HAP-1 (cell line): ENCODE measurements around the gene SPDYE4.

Source experiments
- DNase-seq, 2 experiments: peaks; one replicate each; pipeline ENCODE4 v3.0.0-alpha.2; 2016 to 2020; ENCODE audit warnings: low spot score in 2 of 2
- H3K27me3 ChIP-seq: fragments of 250-450 bp; sonication (Bioruptor Pico); 2 replicates; pipeline ENCODE4 v1.5.1; 2020; ENCODE audit warnings: low read depth, mild to moderate bottlenecking, moderate library complexity
- H3K36me3 ChIP-seq: fragments of 250-450 bp; sonication (Bioruptor Pico); replicated peaks from 2 replicates; pipeline ENCODE4 v1.5.1; 2020; ENCODE audit warnings: mild to moderate bottlenecking
- H3K4me1 ChIP-seq: fragments of 250-450 bp; sonication (Bioruptor Pico); 2 replicates; pipeline ENCODE4 v1.5.1; 2020; ENCODE audit warnings: mild to moderate bottlenecking
- H3K4me3 ChIP-seq: fragments of 250-450 bp; sonication (Bioruptor Pico); 2 replicates; pipeline ENCODE4 v1.5.1; 2020; ENCODE audit warnings: mild to moderate bottlenecking, moderate library complexity
- H3K9me3 ChIP-seq: fragments of 250-450 bp; sonication (Bioruptor Pico); 2 replicates; pipeline ENCODE4 v1.5.1; 2020; ENCODE audit warnings: mild to moderate bottlenecking, moderate library complexity
- in situ Hi-C: fragments of 300-500 bp; cut with MboI; formaldehyde crosslinking; loops from 3 replicates; pipeline ENCODE4 v1.14.3; 2020; ENCODE audit warnings: low sequenced_read_pairs, inconsistent platforms, mixed read lengths

The SPDYE4 gene

GRCh38 chr17:8757189-8757588, 1.2 kb downstream of the SPDYE4 start:
- H3K27me3 ChIP-seq = peaks cover 17% of the 10 kb centered on the region; the same call in 1 of the 2 replicates
- in situ Hi-C loops = no loop called here

DNA sequence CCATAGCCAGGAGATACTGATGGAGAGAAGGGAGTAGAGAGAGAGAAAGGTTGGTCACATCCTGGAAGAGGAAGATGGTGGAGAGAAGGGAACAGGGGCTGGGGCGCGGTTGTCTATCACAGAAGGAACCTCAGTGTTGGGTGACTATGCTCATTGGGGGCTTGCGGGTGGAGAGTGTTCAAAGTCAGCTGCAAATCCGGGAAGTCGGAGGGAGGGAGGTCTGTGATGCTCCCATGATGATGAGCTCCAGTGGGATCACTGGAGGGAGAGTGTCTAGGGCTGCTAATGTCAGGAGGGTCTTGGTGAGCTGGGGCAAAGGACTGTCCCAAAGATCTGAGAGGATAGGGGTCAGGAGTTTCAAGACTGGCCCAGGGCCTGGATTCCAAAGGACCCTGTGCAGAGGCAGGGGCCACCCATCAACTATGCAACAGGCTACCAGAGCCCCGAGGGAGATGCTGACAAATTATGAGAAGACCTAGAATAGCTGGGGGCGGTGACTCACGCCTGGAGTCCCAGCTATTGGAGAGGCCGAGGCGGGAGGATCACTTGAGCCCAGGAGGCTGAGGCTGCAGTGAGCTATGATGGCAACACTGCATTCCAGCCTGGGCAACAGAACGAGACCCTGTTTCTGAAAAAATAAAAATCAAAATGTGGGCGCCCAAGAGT, 2.6 kb downstream of the SPDYE4 start:
- Histone ChIP-seq H3K4me3 (no peak overlapping the region), H3K27me3 (peaks cover 27% of the 10 kb centered on the region; the same call in 1 of the 2 replicates), H3K9me3 (no peaks in the 10 kb centered on the region), H3K4me1 (no peaks in the 10 kb centered on the region), H3K36me3 (no peaks in the 10 kb centered on the region)
- DNase-seq = no peak
- in situ Hi-C loops = no loop called here

More at GRCh38 chr17:8757189-8757588, 1.2 kb downstream of the SPDYE4 start:
- Histone ChIP-seq H3K36me3 (no peaks in the 10 kb centered on the region), H3K4me1 (no peaks in the 10 kb centered on the region), H3K9me3 (no peaks in the 10 kb centered on the region), H3K4me3 (no peak overlapping the region)
- DNase-seq = no peak

- Histone ChIP-seq H3K36me3 (no peaks in the 10 kb centered on the region), H3K9me3 (no peaks in the 10 kb centered on the region), H3K4me3 (no peak overlapping the region), H3K4me1 (no peaks in the 10 kb centered on the region), H3K27me3 (peaks cover 26% of the 10 kb centered on the region; the same call in 1 of the 2 replicates)
- no peak for DNase-seq
- in situ Hi-C loops = no loop called here
Observed at GRCh38 chr17:8754890-8755289, 3.5 kb downstream of the SPDYE4 start.

- peak in 1 of 2 experiments; percentile 22 for DNase-seq
- no peaks in the 10 kb centered on the region for H3K36me3 ChIP-seq
- no peak overlapping the region for H3K4me3 ChIP-seq
- in situ Hi-C loops = no loop called here
- H3K4me1 ChIP-seq = no peaks in the 10 kb centered on the region
- no peaks in the 10 kb centered on the region for H3K9me3 ChIP-seq
- H3K27me3 ChIP-seq = peaks cover 22% of the 10 kb centered on the region; the same call in 1 of the 2 replicates
Observed at GRCh38 chr17:8753976-8754440, 4.3 kb downstream of the SPDYE4 start.

GRCh38 chr17:8753136-8753975, 5.0 kb downstream of the SPDYE4 start:
- Histone ChIP-seq H3K4me1 (no peaks in the 10 kb centered on the region), H3K36me3 (no peaks in the 10 kb centered on the region), H3K9me3 (no peaks in the 10 kb centered on the region), H3K4me3 (no peak overlapping the region), H3K27me3 (peaks cover 22% of the 10 kb centered on the region; the same call in 1 of the 2 replicates)
- in situ Hi-C loops = no loop called here
- no peak for DNase-seq

- in situ Hi-C loops = loop anchor here (10.0 to 25.0 kb wide), 3 partner anchors 335 to 687 kb away; partner anchors contain the start of gene RPL26
Observed at GRCh38 chr17:8749616-8750015, 8.7 kb downstream of the SPDYE4 start.

GRCh38 chr17:8747742-8748141, 10.6 kb downstream of the SPDYE4 start:
- H3K4me3 ChIP-seq = no peak overlapping the region
- no peaks in the 10 kb centered on the region for H3K36me3 ChIP-seq
- in situ Hi-C loops = loop anchor here (10.0 to 25.0 kb wide), 3 partner anchors 333 to 685 kb away; partner anchors contain the start of gene RPL26
- no peak for DNase-seq
- H3K4me1 ChIP-seq = no peaks in the 10 kb centered on the region; the same call in 1 of the 2 replicates
- H3K27me3 ChIP-seq = peaks cover 23% of the 10 kb centered on the region
- no peaks in the 10 kb centered on the region; the same call in 1 of the 2 replicates for H3K9me3 ChIP-seq

More at GRCh38 chr17:8749616-8750015, 8.7 kb downstream of the SPDYE4 start:
- no peak for DNase-seq
- Histone ChIP-seq H3K4me3 (no peak overlapping the region), H3K36me3 (no peaks in the 10 kb centered on the region), H3K9me3 (no peaks in the 10 kb centered on the region; the same call in 1 of the 2 replicates), H3K4me1 (no peaks in the 10 kb centered on the region; the same call in 1 of the 2 replicates), H3K27me3 (peaks cover 23% of the 10 kb centered on the region)

GRCh38 chr17:8746501-8747236, 11.7 kb downstream of the SPDYE4 start:
- Histone ChIP-seq H3K36me3 (no peaks in the 10 kb centered on the region), H3K4me1 (no peaks in the 10 kb centered on the region; the same call in 1 of the 2 replicates), H3K9me3 (no peaks in the 10 kb centered on the region; the same call in 1 of the 2 replicates), H3K27me3 (peaks cover 13% of the 10 kb centered on the region), H3K4me3 (peak overlapping the region; percentile 43)
- DNase-seq = peak in 1 of 2 experiments; percentile 21
- in situ Hi-C loops = loop anchor here (10.0 to 25.0 kb wide), 3 partner anchors 332 to 684 kb away; partner anchors contain the start of gene RPL26

GRCh38 chr17:8745586-8746500, 12.5 kb downstream of the SPDYE4 start:
- no peaks in the 10 kb centered on the region; the same call in 1 of the 2 replicates for H3K9me3 ChIP-seq
- in situ Hi-C loops = loop anchor here (10.0 to 25.0 kb wide), 3 partner anchors 331 to 684 kb away; partner anchors contain the start of gene RPL26
- peak; percentile 39 to 87 for DNase-seq

GRCh38 chr17:8744086-8744785, 14.1 kb downstream of the SPDYE4 start:
- H3K27me3 ChIP-seq = peaks cover 9% of the 10 kb centered on the region; the same call in 1 of the 2 replicates
- H3K36me3 ChIP-seq = no peaks in the 10 kb centered on the region
- in situ Hi-C loops = loop anchor here (10.0 to 25.0 kb wide), 3 partner anchors 329 to 682 kb away; partner anchors contain the start of gene RPL26
- H3K4me1 ChIP-seq = no peaks in the 10 kb centered on the region; the same call in 1 of the 2 replicates
- H3K4me3 ChIP-seq = no peak overlapping the region
- H3K9me3 ChIP-seq = no peaks in the 10 kb centered on the region; the same call in 1 of the 2 replicates
- DNase-seq = no peak

More at GRCh38 chr17:8745586-8746500, 12.5 kb downstream of the SPDYE4 start:
- peak overlapping the region; percentile 43 for H3K4me3 ChIP-seq
- H3K4me1 ChIP-seq = no peaks in the 10 kb centered on the region; the same call in 1 of the 2 replicates
- peaks cover 9% of the 10 kb centered on the region; the same call in 1 of the 2 replicates for H3K27me3 ChIP-seq
- H3K36me3 ChIP-seq = no peaks in the 10 kb centered on the region

DNA sequence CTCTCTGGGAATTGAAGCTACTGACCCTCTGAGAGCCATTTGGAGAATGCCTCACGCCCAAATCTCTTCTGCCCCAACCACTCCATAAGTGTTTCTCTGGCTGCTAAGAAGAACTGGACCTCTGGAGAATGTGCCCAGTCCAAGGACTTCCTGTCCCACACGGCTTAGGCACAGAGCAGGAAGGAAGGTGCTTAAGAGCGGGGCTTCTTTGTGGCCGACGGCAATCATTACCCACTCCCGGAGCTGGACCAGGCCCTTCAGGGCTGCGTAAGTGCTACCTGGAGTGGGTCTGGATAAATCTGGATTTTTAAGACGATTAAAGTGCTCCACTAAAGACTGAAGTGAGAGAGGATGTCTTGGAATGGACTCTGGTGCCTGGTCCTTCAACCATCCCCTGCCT, 15.5 kb downstream of the SPDYE4 start:
- no peaks in the 10 kb centered on the region; the same call in 1 of the 2 replicates for H3K9me3 ChIP-seq
- DNase-seq = no peak
- in situ Hi-C loops = loop anchor here (10.0 to 25.0 kb wide), 3 partner anchors 328 to 681 kb away; partner anchors contain the start of gene RPL26
- no peaks in the 10 kb centered on the region for H3K36me3 ChIP-seq
- no peaks in the 10 kb centered on the region; the same call in 1 of the 2 replicates for H3K4me1 ChIP-seq
- H3K4me3 ChIP-seq = no peak overlapping the region
- H3K27me3 ChIP-seq = peaks cover 9% of the 10 kb centered on the region; the same call in 1 of the 2 replicates
